ENCODE measurements around the gene SLC7A10. TPM values are rescaled to one million over a fixed set of nuclear protein-coding genes. Genes with fewer than 3 reads are reported as not detected.
"Not testable (repeated sequence)": the region's sequence is repeated elsewhere in the genome, so short reads cannot be mapped to it uniquely, and the experiment has no call there.

SLC7A10 gene
- total RNA-seq, 4 donors from 2014 or later: not detected

GRCh38 chr19:33210266-33210940 is 15.2 kb downstream of the SLC7A10 start:
- intact Hi-C loops (cut with DNase I; ENCODE audit: low total_unique reads): no loop called here
- TF ChIP-seq, protein P1, sequence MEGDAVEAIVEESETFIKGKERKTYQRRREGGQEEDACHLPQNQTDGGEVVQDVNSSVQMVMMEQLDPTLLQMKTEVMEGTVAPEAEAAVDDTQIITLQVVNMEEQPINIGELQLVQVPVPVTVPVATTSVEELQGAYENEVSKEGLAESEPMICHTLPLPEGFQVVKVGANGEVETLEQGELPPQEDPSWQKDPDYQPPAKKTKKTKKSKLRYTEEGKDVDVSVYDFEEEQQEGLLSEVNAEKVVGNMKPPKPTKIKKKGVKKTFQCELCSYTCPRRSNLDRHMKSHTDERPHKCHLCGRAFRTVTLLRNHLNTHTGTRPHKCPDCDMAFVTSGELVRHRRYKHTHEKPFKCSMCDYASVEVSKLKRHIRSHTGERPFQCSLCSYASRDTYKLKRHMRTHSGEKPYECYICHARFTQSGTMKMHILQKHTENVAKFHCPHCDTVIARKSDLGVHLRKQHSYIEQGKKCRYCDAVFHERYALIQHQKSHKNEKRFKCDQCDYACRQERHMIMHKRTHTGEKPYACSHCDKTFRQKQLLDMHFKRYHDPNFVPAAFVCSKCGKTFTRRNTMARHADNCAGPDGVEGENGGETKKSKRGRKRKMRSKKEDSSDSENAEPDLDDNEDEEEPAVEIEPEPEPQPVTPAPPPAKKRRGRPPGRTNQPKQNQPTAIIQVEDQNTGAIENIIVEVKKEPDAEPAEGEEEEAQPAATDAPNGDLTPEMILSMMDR (IDR thresholded peaks at IDR 0.05): no peak
- no peak for TF ChIP-seq POLR2A (IDR thresholded peaks at IDR 0.05)
- H3K36me3 ChIP-seq: no peaks in the 10 kb centered on the region
- H3K27me3 ChIP-seq: no peaks in the 10 kb centered on the region
- H3K9me3 ChIP-seq: no peaks in the 10 kb centered on the region
- no peak for DNase-seq
- H3K27ac ChIP-seq: no peak overlapping the region
- H3K4me3 ChIP-seq: no peak overlapping the region
- no peaks in the 10 kb centered on the region for H3K4me1 ChIP-seq

- H3K9me3 ChIP-seq; intact Hi-C loops (cut with DNase I; ENCODE audit: low total_unique reads); H3K27ac ChIP-seq; H3K27me3 ChIP-seq; DNase-seq; H3K4me1 ChIP-seq; H3K36me3 ChIP-seq; H3K4me3 ChIP-seq: not testable (repeated sequence)
Measured at GRCh38 chr19:33209850-33210230, 15.8 kb downstream of the SLC7A10 start.

DNA sequence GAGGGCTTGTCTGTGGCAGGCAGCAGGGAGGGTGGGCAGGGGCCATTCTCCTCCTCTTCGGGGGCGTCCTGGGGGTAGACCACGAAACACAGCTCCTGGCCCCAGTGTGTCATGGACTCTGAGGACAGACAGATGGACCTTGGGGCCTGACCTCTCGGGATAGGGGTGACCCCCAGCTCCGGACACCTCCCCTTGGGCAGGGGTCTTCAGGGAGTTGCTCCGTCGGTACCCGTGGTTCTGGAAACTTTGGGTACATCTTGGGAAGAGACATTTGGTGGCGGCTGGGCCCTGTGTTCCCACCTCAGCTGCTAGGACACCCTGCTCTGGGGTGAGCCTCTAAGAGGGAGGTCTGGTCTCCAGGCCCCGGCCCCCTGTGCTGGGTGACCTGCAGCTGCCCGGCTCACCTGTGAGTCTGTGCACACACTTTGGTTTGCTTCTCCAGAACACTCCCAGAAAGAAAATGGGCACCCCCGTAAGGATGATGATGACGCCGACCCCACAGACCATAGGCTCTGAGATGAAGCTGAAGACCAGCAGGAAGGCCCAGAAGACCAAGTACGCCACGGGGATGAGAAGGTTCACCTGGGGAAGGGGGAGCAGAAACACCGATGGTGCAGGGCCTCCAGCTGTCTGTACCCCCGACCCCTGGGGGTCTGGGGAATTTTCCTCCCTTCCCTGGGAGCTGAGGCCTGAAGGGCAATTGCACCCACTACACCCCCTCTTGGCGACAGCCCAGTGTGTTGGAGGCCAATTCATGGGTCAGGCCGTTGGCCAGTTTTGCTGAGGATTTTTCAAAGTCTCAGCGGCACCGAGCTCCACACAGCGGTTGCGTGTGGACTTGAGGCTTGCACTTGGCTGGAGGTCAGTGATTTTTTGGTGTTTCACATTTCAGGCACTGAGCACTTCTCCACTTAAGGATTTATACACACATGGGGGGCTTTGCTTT is 16.5 kb downstream of the SLC7A10 start:
- intact Hi-C loops (cut with DNase I; ENCODE audit: low total_unique reads): no loop called here
- Histone ChIP-seq H3K4me1 (no peaks in the 10 kb centered on the region), H3K27ac (no peak overlapping the region), H3K9me3 (no peaks in the 10 kb centered on the region), H3K36me3 (no peaks in the 10 kb centered on the region), H3K27me3 (no peaks in the 10 kb centered on the region), H3K4me3 (no peak overlapping the region)
- TF ChIP-seq, protein P1 (IDR thresholded peaks at IDR 0.05): no peak
- TF ChIP-seq POLR2A (IDR thresholded peaks at IDR 0.05): no peak
- DNase-seq: no peak

DNA sequence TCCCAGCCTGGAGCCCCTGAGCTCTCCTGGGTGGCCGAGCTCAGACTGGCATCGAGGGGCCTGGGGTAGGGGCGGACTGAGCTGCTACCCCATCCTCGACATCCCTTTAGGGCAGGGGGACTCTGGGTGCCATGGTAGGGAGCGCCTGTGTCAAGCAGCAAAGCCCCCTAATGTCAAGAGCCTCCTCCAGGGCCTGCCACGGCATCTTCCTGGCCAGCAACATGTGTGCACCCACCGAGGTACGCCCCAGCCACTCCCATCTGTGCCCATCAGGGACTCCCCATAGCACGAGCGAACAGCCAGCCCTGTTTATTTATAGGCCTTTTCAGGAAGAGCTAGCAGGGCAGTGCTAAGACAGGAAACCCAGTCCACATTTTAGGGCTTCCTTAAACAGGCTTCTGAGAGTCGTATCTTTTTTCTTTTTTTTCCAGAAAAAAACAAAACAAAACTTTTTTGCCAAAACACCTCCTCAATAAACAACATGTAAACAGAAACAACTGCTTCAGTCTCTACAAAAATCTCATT is 17.2 kb downstream of the SLC7A10 start:
- Histone ChIP-seq H3K36me3 (no peaks in the 10 kb centered on the region), H3K27me3 (no peaks in the 10 kb centered on the region), H3K27ac (no peak overlapping the region), H3K4me3 (no peak overlapping the region), H3K4me1 (no peaks in the 10 kb centered on the region), H3K9me3 (no peaks in the 10 kb centered on the region)
- DNase-seq: no peak
- intact Hi-C loops (cut with DNase I; ENCODE audit: low total_unique reads): no loop called here
- TF ChIP-seq POLR2A (IDR thresholded peaks at IDR 0.05): no peak
- TF ChIP-seq, protein P1 (IDR thresholded peaks at IDR 0.05): no peak

DNA sequence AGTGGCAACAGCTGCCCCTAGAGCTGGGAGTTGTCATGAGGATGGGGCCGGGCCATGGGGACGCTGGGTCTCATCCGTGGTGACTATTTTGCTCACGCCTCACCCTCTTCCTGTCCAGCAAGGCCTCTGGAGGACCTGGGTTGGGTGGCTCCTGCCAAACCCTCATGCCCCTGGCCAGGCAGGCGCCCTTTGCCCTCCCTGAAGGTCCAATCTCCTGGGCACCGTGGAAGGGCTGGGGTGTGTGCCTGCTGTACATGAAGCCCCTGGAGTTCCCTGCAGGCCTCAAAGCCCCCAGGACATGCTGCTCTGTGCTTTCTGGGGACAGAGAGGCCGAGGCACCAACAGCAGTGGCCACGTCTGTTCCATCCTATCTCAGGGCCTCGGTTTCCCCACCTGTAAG is 17.7 kb downstream of the SLC7A10 start:
- Histone ChIP-seq H3K4me3 (no peak overlapping the region), H3K27ac (no peak overlapping the region), H3K4me1 (no peaks in the 10 kb centered on the region), H3K9me3 (no peaks in the 10 kb centered on the region), H3K27me3 (no peaks in the 10 kb centered on the region), H3K36me3 (no peaks in the 10 kb centered on the region)
- no peak for DNase-seq
- intact Hi-C loops (cut with DNase I; ENCODE audit: low total_unique reads): no loop called here
- TF ChIP-seq, protein P1 (IDR thresholded peaks at IDR 0.05): no peak
- TF ChIP-seq POLR2A (IDR thresholded peaks at IDR 0.05): no peak
